ENCODE measurements around the gene SLBP. TPM values are rescaled to one million over a fixed set of nuclear protein-coding genes. Genes with fewer than 3 reads are reported as not detected.
"Not testable (repeated sequence)": the region's sequence is repeated elsewhere in the genome, so short reads cannot be mapped to it uniquely, and the experiment has no call there.

Gene SLBP
- total RNA-seq, 2 donors from 2014 or later: 29.8 to 30.5 TPM

DNA sequence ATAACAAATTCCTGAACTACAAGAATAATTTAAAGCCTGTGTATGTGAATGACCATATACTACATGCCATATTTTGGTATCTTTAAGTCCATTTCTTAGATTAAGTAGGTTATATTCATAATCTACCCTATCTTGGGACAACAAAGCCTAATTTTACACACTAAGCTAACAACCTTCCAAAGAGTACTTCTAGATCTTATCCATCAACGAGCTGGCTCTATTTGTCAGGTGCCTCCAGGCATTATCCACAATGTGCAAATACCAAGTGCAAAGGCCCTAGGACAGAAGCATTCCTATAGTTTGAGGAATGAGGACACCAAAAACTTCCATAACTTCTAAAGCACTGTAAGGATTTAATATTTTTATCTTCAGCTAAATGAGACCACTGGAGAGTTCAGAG is 3.5 kb downstream of the SLBP start:
- no peak overlapping the region for H3K4me3 ChIP-seq
- H3K4me1 ChIP-seq (ENCODE audit: control insufficient read depth in 1 of 2, low read depth in 2 of 2): peaks cover 8 to 24% of the 10 kb centered on the region in 2 donors
- TF ChIP-seq, protein P1, sequence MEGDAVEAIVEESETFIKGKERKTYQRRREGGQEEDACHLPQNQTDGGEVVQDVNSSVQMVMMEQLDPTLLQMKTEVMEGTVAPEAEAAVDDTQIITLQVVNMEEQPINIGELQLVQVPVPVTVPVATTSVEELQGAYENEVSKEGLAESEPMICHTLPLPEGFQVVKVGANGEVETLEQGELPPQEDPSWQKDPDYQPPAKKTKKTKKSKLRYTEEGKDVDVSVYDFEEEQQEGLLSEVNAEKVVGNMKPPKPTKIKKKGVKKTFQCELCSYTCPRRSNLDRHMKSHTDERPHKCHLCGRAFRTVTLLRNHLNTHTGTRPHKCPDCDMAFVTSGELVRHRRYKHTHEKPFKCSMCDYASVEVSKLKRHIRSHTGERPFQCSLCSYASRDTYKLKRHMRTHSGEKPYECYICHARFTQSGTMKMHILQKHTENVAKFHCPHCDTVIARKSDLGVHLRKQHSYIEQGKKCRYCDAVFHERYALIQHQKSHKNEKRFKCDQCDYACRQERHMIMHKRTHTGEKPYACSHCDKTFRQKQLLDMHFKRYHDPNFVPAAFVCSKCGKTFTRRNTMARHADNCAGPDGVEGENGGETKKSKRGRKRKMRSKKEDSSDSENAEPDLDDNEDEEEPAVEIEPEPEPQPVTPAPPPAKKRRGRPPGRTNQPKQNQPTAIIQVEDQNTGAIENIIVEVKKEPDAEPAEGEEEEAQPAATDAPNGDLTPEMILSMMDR (IDR thresholded peaks at IDR 0.05): no peak
- H3K36me3 ChIP-seq: no peaks in the 10 kb centered on the region
- no peak overlapping the region for H3K27ac ChIP-seq
- ATAC-seq (ENCODE audit: insufficient number of reproducible peaks, low FRiP score, low read depth): no peak
- no peaks in the 10 kb centered on the region for H3K9me3 ChIP-seq
- no peak for DNase-seq (ENCODE audit: low spot score)
- no peaks in the 10 kb centered on the region for H3K27me3 ChIP-seq (replicated peaks; ENCODE audit: insufficient read depth)

DNA sequence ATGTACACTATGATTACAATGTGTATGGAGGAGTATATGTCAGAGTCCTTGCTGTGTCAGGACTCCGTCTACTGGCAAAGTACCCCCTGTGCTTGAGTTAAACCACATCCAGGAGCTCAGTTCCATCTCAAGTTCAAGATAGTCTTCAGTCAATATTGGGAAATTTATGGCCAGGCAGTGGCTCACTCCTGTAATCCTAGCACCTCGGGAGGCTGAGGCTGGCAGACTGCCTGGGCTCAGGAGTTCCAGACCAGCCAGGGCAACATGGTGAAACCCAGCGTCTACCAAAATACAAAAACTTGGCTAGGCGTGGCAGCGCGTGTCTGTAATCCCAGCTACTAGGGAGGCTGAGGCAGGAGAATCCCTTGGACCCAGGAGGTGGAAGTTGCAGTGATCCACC is 5.8 kb downstream of the SLBP start:
- Histone ChIP-seq H3K27ac (no peak overlapping the region), H3K9me3 (no peaks in the 10 kb centered on the region), H3K4me3 (no peak overlapping the region), H3K27me3 (replicated peaks; ENCODE audit: insufficient read depth) (no peaks in the 10 kb centered on the region), H3K36me3 (no peaks in the 10 kb centered on the region), H3K4me1 (ENCODE audit: control insufficient read depth in 1 of 2, low read depth in 2 of 2) (peaks cover 8 to 16% of the 10 kb centered on the region in 2 donors)
- TF ChIP-seq, protein P1 (IDR thresholded peaks at IDR 0.05): no peak
- DNase-seq (ENCODE audit: low spot score): no peak
- ATAC-seq (ENCODE audit: insufficient number of reproducible peaks, low FRiP score, low read depth): no peak

DNA sequence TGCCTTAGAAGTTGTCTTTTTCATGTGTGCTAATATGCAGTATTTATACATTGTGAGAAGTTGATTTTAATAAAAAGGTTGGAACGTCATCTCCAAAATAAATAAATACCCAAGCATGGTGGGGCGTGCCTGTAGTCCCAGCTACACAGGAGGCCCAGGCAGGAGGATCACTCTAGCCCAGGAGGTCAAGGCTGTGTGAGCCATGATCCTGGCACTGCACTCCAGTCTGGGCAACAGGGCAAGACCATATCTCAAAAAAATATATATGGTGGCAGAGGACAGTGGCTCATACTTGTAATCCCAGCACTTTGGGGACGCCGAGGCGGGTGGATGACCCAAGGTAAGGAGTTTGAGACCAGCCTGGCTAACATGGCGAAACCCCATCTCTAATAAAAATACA is 6.4 kb downstream of the SLBP start:
- no peak overlapping the region for H3K27ac ChIP-seq
- DNase-seq (ENCODE audit: low spot score) (no peak), ATAC-seq (ENCODE audit: insufficient number of reproducible peaks, low FRiP score, low read depth) (no peak)
- TF ChIP-seq, protein P1 (IDR thresholded peaks at IDR 0.05): no peak
- H3K9me3 ChIP-seq: no peaks in the 10 kb centered on the region
- no peaks in the 10 kb centered on the region for H3K27me3 ChIP-seq (replicated peaks; ENCODE audit: insufficient read depth)
- H3K4me3 ChIP-seq: no peak overlapping the region
- peaks cover 3 to 10% of the 10 kb centered on the region in 2 donors for H3K4me1 ChIP-seq (ENCODE audit: control insufficient read depth in 1 of 2, low read depth in 2 of 2)
- no peaks in the 10 kb centered on the region for H3K36me3 ChIP-seq

DNA sequence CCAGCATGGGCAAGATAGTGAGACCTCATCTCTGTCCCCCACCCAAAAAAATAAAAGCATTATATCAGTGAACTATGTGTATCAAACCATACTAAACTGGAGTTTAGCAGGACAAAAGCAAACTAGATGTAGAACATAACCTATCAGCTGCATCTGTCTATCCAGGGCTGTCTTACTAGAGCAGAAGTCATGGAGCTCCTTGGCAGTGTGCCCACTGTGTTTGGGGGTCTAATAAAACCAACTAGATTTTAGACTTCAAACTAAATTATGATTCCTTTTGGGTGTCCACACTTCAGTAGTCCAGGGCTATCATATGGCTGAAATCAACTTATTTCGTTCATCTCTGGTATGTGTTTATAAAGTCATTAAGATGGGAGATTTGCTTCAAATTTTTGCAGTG is 8.3 kb downstream of the SLBP start:
- H3K9me3 ChIP-seq: no peaks in the 10 kb centered on the region
- H3K27ac ChIP-seq: no peak overlapping the region
- no peaks in the 10 kb centered on the region for H3K27me3 ChIP-seq (replicated peaks; ENCODE audit: insufficient read depth)
- no peak overlapping the region for H3K4me3 ChIP-seq
- ATAC-seq (ENCODE audit: insufficient number of reproducible peaks, low FRiP score, low read depth) (no peak), DNase-seq (ENCODE audit: low spot score) (no peak)
- H3K36me3 ChIP-seq: peaks cover 2% of the 10 kb centered on the region
- no peaks in the 10 kb centered on the region for H3K4me1 ChIP-seq (ENCODE audit: control insufficient read depth in 1 of 2, low read depth in 2 of 2)
- TF ChIP-seq, protein P1 (IDR thresholded peaks at IDR 0.05): no peak

DNA sequence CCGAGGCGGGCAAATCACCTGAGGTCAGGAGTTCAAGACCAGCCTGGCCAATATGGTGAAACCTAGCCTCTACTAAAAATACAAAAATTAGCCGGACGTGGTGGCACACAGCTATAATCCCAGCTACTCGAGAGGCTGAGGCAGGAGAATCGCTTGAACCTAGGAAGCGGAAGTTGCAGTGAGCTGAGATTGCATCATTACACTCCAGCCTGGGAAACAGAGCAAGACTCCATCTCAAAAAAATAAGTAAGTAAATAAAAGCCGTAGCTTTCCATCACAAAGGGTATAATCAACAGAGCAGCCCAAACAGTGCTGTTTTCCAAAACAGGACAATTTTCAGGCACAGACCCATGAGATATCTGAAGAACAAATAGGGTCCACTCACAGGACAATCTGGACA is 10.4 kb downstream of the SLBP start:
- not testable (repeated sequence) for H3K36me3 ChIP-seq; H3K4me1 ChIP-seq (ENCODE audit: control insufficient read depth in 1 of 2, low read depth in 2 of 2); H3K4me3 ChIP-seq; ATAC-seq (ENCODE audit: insufficient number of reproducible peaks, low FRiP score, low read depth); H3K9me3 ChIP-seq; H3K27ac ChIP-seq; H3K27me3 ChIP-seq (replicated peaks; ENCODE audit: insufficient read depth); DNase-seq (ENCODE audit: low spot score)

DNA sequence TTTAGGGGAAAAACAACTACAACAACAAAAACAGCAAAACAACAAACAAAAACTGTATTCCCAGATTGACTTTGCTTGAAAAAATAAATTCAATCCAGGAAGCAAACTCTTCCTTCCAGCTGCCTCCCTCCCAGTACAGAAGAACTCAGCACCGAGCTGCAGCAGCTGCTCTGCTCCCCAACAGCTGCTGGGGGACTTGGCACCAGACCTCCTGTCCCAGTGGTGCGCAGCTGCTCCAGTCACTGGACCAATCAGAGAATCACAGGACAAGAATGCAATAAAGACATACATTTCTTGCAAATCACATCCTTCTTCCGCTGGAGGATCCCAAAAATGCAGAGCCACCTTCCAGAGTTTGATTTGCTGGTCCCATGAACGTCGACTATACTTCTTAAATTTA is 16.2 kb downstream of the SLBP start:
- DNase-seq (ENCODE audit: low spot score): no peak
- H3K4me1 ChIP-seq (ENCODE audit: control insufficient read depth in 1 of 2, low read depth in 2 of 2): no peaks in the 10 kb centered on the region
- no peak overlapping the region for H3K27ac ChIP-seq
- TF ChIP-seq, protein P1 (IDR thresholded peaks at IDR 0.05): no peak
- no peak overlapping the region for H3K4me3 ChIP-seq
- no peak for ATAC-seq (ENCODE audit: insufficient number of reproducible peaks, low FRiP score, low read depth)
- peaks cover 43% of the 10 kb centered on the region for H3K36me3 ChIP-seq
- H3K27me3 ChIP-seq (replicated peaks; ENCODE audit: insufficient read depth): no peaks in the 10 kb centered on the region
- H3K9me3 ChIP-seq: no peaks in the 10 kb centered on the region
